Nephron progenitor cell (in vitro differentiated cells): Measurements from ENCODE around the gene PNLIPRP1.

Experiments
- DNase-seq: peaks from one replicate; pipeline ENCODE4 v3.0.0; 2021
- H3K27ac Mint-ChIP-seq: 2 replicates; pipeline ENCODE4 v1.8.0; 2021; ENCODE audit warnings: mild to moderate bottlenecking, moderate library complexity, mixed read lengths
- H3K27me3 Mint-ChIP-seq: 2 replicates; pipeline ENCODE4 v1.8.0; 2021; ENCODE audit warnings: mild to moderate bottlenecking, low read depth, mixed read lengths; ENCODE audit not compliant: poor library complexity
- H3K36me3 Mint-ChIP-seq: 2 replicates; pipeline ENCODE4 v1.8.0; 2021; ENCODE audit warnings: low read depth, mixed read lengths
- H3K4me1 Mint-ChIP-seq: 2 replicates; pipeline ENCODE4 v1.8.0; 2021; ENCODE audit warnings: mixed read lengths
- H3K4me3 Mint-ChIP-seq: 2 replicates; pipeline ENCODE4 v1.8.0; 2021; ENCODE audit warnings: mild to moderate bottlenecking, moderate library complexity, mixed read lengths
- H3K9me3 Mint-ChIP-seq: 2 replicates; pipeline ENCODE4 v1.8.0; 2021; ENCODE audit warnings: mild to moderate bottlenecking, moderate library complexity, mixed read lengths
- CTCF ChIP-seq: fragments of 200-600 bp; sonication (generic); IDR thresholded peaks from 2 replicates; pipeline ENCODE4 v1.5.0; 2021; ENCODE audit warnings: antibody characterized with exemption

PNLIPRP1 gene

GRCh38 chr10:116636385-116636784 lies 45.6 kb downstream of the PNLIPRP1 start:
- no peaks in the 10 kb centered on the region for H3K36me3 Mint-ChIP-seq
- no peaks in the 10 kb centered on the region for H3K4me1 Mint-ChIP-seq
- H3K9me3 Mint-ChIP-seq, result peaks cover 10% of the 10 kb centered on the region
- peaks cover 21% of the 10 kb centered on the region for H3K27me3 Mint-ChIP-seq
- H3K4me3 Mint-ChIP-seq, result no peak overlapping the region
- H3K27ac Mint-ChIP-seq, result peak overlapping the region; percentile 8
- no peak for DNase-seq
- no peak for TF ChIP-seq CTCF

GRCh38 chr10:116636976-116637375 lies 46.2 kb downstream of the PNLIPRP1 start:
- no peak for TF ChIP-seq CTCF
- Mint-ChIP-seq H3K4me1 (no peaks in the 10 kb centered on the region), H3K27me3 (peaks cover 22% of the 10 kb centered on the region), H3K4me3 (no peak overlapping the region), H3K27ac (no peak overlapping the region), H3K36me3 (no peaks in the 10 kb centered on the region), H3K9me3 (peaks cover 10% of the 10 kb centered on the region)
- no peak for DNase-seq

GRCh38 chr10:116637830-116638229 lies 47.1 kb downstream of the PNLIPRP1 start:
- no peak overlapping the region for H3K4me3 Mint-ChIP-seq
- peaks cover 27% of the 10 kb centered on the region for H3K27me3 Mint-ChIP-seq
- no peak for TF ChIP-seq CTCF
- no peak for DNase-seq
- no peak overlapping the region for H3K27ac Mint-ChIP-seq
- H3K4me1 Mint-ChIP-seq, result no peaks in the 10 kb centered on the region
- H3K36me3 Mint-ChIP-seq, result no peaks in the 10 kb centered on the region
- H3K9me3 Mint-ChIP-seq, result peaks cover 10% of the 10 kb centered on the region

- H3K9me3 Mint-ChIP-seq, result peaks cover 35% of the 10 kb centered on the region
- DNase-seq, result no peak
- no peak overlapping the region for H3K4me3 Mint-ChIP-seq
- H3K27me3 Mint-ChIP-seq, result peaks cover 31% of the 10 kb centered on the region
- TF ChIP-seq CTCF, result no peak
- no peaks in the 10 kb centered on the region for H3K4me1 Mint-ChIP-seq
- no peak overlapping the region for H3K27ac Mint-ChIP-seq
- no peaks in the 10 kb centered on the region for H3K36me3 Mint-ChIP-seq
Observed at GRCh38 chr10:116646502-116646901, 55.7 kb downstream of the PNLIPRP1 start.

GRCh38 chr10:116648903-116649302 lies 58.1 kb downstream of the PNLIPRP1 start:
- TF ChIP-seq CTCF, result no peak
- Mint-ChIP-seq H3K9me3 (peaks cover 43% of the 10 kb centered on the region), H3K36me3 (no peaks in the 10 kb centered on the region), H3K4me1 (peaks cover under 1% of the 10 kb centered on the region), H3K27me3 (peaks cover 29% of the 10 kb centered on the region), H3K4me3 (no peak overlapping the region), H3K27ac (no peak overlapping the region)
- DNase-seq, result no peak

- Mint-ChIP-seq H3K27ac (no peak overlapping the region), H3K4me3 (no peak overlapping the region), H3K4me1 (peaks cover 4% of the 10 kb centered on the region), H3K9me3 (peaks cover 34% of the 10 kb centered on the region), H3K27me3 (peaks cover 13% of the 10 kb centered on the region), H3K36me3 (no peaks in the 10 kb centered on the region)
- no peak for TF ChIP-seq CTCF
- DNase-seq, result no peak
Observed at GRCh38 chr10:116653885-116654284, 63.1 kb downstream of the PNLIPRP1 start.
